ENCODE measurements around the gene CSTPP1.

- TF ChIP-seq CTCF (IDR thresholded peaks at IDR 0.05; ENCODE audit: extremely low read depth in 1 of 2, insufficient read depth in 1 of 2, low read depth in 1 of 2, low read length in 2 of 2) (no peak), POLR2A (IDR thresholded peaks at IDR 0.05; ENCODE audit: low read depth, low read length) (no peak)
Observed at GRCh38 chr11:46982797-46983452, 46.4 kb downstream of the CSTPP1 start.

All from endothelial cell of umbilical vein (primary cell).